ENCODE data around the gene SRRM2.

Gene SRRM2

DNA sequence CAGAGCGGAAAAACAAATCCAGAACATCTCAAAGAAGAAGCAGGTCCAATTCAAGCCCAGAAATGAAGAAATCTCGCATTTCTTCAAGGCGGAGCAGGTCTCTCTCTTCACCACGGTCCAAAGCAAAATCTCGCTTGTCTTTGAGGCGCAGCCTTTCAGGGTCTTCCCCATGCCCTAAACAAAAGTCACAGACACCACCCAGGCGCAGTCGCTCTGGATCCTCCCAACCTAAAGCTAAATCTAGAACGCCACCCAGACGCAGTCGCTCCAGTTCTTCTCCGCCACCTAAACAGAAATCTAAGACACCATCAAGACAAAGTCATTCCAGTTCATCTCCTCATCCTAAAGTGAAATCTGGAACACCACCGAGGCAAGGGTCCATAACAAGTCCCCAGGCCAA lies 10.3 kb downstream of the SRRM2 start:
- DNase-seq (ENCODE audit: low read depth, low spot score), result no peak

DNA sequence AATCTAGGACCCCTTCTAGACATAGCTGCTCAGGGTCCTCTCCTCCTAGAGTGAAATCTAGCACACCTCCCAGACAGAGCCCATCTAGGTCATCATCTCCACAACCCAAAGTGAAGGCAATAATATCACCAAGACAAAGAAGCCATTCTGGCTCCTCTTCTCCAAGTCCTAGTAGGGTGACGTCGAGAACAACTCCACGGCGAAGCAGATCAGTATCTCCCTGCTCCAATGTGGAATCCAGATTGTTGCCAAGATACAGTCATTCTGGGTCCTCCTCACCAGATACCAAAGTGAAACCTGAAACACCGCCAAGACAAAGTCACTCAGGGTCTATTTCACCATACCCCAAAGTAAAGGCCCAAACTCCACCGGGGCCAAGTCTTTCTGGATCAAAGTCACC lies 10.7 kb downstream of the SRRM2 start:
- DNase-seq (ENCODE audit: low read depth, low spot score), result no peak

- no peak for DNase-seq (ENCODE audit: low read depth, low spot score)
These were observed 12.3 kb downstream of the SRRM2 start for GRCh38 chr16:2764718-2765117.

DNA sequence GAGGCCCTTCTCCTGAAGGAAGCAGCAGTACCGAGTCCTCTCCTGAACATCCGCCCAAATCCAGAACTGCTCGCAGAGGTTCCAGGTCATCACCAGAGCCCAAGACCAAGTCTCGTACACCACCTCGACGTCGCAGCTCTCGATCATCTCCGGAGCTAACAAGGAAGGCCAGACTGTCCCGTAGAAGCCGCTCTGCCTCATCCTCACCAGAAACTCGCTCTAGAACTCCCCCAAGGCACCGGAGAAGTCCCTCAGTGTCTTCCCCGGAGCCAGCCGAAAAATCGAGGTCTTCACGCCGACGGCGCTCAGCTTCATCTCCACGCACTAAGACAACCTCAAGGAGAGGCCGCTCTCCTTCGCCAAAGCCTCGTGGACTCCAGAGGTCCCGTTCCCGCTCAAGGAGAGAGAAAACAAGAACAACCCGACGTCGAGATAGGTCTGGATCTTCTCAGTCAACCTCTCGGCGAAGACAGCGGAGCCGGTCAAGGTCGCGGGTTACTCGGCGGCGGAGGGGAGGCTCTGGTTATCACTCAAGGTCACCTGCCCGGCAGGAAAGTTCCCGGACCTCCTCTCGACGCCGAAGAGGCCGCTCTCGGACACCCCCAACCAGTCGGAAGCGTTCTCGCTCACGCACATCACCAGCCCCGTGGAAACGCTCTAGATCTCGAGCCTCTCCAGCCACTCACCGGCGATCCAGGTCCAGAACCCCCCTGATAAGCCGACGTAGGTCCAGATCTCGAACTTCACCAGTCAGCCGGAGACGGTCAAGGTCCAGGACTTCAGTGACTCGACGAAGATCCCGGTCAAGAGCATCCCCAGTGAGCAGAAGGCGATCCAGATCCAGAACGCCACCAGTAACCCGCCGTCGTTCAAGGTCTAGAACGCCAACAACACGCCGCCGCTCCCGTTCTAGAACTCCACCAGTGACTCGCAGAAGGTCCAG lies 13.3 kb downstream of the SRRM2 start:
- DNase-seq (ENCODE audit: low read depth, low spot score), result no peak

DNA sequence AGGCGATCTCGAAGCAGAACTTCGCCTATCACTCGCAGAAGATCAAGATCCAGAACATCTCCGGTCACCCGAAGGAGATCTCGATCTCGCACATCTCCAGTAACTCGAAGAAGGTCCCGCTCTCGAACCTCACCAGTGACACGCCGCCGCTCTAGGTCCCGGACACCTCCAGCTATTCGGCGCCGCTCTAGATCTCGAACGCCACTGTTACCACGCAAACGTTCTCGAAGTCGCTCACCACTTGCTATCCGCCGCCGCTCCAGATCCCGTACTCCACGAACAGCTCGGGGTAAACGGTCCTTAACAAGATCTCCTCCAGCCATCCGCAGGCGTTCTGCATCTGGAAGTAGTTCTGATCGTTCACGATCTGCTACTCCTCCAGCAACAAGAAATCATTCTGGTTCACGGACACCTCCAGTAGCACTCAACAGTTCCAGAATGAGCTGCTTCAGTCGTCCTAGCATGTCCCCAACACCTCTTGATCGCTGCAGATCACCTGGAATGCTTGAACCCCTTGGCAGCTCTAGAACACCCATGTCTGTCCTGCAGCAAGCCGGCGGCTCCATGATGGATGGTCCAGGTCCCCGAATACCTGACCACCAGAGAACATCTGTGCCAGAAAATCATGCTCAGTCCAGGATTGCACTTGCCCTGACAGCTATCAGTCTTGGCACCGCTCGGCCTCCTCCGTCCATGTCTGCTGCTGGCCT lies 14.1 kb downstream of the SRRM2 start:
- DNase-seq (ENCODE audit: low read depth, low spot score), result no peak

DNA sequence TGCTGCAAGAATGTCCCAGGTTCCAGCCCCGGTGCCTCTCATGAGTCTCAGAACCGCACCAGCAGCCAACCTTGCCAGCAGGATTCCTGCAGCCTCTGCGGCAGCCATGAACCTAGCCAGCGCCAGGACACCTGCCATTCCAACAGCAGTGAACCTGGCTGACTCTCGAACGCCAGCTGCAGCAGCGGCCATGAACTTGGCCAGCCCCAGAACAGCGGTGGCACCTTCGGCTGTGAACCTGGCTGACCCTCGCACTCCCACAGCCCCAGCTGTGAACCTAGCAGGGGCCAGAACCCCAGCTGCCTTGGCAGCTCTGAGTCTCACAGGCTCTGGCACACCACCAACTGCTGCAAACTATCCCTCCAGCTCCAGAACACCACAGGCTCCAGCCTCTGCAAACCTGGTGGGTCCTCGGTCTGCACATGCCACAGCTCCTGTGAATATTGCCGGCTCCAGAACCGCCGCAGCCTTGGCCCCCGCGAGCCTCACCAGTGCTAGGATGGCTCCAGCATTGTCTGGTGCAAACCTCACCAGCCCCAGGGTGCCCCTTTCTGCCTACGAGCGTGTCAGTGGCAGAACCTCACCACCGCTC lies 14.8 kb downstream of the SRRM2 start:
- DNase-seq (ENCODE audit: low read depth, low spot score), result no peak

DNA sequence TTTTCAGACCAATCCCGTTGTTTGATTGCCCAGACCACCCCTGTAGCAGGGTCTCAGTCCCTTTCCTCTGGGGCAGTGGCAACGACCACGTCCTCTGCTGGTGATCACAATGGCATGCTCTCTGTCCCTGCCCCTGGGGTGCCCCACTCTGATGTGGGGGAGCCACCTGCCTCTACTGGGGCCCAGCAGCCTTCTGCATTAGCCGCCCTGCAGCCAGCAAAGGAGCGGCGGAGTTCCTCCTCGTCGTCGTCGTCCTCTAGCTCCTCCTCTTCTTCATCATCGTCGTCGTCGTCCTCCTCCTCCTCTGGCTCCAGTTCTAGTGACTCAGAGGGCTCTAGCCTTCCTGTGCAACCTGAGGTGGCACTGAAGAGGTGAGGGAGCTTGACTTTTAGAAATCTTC lies 15.5 kb downstream of the SRRM2 start:
- no peak for DNase-seq (ENCODE audit: low read depth, low spot score)

GRCh38 chr16:2768403-2769089 lies 16.1 kb downstream of the SRRM2 start:
- DNase-seq (ENCODE audit: low read depth, low spot score), result no peak

DNA sequence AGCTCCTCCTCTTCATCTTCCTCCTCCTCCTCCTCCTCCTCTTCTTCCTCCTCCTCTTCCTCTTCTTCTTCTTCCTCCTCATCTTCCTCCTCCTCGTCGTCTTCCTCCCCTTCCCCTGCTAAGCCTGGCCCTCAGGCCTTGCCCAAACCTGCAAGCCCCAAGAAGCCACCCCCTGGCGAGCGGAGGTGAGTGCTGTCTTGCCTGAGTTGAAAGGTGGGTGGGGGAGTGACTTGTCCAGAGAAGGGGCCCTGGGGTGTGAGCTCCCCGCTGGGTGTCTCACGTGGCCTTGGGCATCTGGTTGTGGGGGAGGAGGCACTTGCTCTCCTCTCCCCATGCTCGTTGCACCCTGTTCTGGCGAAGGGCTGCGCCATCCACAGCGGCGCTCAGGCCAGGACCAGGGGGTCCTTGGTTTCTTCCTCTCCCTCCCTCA lies 16.7 kb downstream of the SRRM2 start:
- no peak for DNase-seq (ENCODE audit: low read depth, low spot score)

GRCh38 chr16:2769675-2770056 lies 17.2 kb downstream of the SRRM2 start:
- DNase-seq (ENCODE audit: low read depth, low spot score), result no peak

- DNase-seq (ENCODE audit: low read depth, low spot score), result no peak
These were observed 17.9 kb downstream of the SRRM2 start for GRCh38 chr16:2770057-2770951.

DNA sequence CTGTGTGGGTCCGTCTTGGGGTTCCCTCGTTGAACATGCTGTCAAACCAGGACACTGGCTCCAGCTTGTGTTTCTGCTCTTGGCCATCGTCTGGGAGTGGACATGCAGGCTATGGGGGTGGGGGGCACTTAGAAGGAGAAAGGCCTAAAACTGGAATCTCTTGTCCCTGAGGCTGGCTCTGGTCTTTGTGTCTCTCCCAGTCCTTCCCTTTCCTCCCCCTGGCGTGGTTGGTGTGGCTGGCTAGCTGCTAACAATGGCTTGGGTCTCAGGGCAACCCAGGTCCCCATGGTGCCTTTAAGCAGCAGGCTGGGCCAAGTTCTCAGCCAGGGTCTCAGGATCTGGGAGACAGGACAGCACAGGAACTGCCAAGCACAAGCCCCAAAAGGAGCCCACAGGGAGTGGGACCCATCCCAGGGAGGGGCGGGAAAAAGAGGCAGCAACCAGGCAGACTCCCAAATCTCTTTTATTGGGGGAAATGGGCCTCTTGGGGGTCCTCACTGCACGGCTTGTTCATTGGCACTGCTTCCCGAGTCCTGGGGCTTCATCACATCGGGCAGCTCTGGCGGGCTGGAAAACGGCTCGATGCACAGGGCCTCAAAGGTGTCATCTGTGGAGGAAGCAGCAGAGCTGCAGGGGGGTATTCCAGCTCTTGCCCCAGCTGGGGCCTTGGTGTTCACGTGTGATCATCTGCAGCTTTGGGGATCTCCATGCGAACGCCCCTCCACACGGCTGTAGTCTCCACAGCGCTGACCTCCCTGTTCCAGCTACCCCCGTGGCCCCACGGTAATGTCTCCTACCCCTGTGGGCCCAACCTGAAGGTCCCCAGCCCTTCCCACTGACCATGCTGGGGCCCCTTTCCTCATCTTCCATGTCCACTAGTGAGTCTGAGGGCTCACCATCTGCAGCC lies 19.3 kb downstream of the SRRM2 start:
- DNase-seq (ENCODE audit: low read depth, low spot score), result no peak

DNA sequence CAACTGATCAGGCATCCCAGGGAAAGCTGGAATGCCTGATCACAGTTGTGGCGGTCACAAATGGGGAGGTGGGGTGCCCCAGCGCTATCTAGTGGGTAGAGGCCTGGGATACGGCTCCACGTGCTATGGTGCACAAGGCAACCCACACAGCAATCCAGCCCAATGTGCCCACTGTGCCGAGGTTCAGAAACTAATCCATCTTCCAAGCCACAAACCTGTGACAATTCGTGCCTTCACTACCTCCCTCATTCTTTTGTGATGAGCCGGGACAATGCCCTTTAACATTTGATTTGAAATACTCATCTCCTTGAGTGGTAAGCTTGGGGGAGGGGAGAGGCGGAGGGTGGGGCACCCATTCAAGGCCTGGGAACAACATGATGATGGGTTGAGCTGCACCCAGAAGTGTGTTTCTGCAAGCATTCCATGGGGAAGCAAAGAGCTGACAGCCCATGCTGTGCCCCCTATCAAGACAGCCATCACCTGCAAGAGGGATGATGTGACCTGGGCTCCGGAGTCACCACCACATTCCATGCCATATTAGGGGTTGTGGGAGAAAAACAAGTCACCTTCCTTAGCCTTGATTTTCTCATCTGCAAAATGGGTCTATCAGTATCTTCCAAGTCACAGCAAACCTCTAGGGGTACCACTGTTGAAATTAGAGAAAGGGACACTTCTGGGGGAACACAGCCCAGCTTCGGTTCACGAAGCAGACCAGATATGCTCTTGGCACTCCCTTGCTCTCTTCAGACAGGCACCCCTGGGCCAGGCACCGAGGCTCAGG lies 20.9 kb downstream of the SRRM2 start:
- DNase-seq (ENCODE audit: low read depth, low spot score), result no peak

DNA sequence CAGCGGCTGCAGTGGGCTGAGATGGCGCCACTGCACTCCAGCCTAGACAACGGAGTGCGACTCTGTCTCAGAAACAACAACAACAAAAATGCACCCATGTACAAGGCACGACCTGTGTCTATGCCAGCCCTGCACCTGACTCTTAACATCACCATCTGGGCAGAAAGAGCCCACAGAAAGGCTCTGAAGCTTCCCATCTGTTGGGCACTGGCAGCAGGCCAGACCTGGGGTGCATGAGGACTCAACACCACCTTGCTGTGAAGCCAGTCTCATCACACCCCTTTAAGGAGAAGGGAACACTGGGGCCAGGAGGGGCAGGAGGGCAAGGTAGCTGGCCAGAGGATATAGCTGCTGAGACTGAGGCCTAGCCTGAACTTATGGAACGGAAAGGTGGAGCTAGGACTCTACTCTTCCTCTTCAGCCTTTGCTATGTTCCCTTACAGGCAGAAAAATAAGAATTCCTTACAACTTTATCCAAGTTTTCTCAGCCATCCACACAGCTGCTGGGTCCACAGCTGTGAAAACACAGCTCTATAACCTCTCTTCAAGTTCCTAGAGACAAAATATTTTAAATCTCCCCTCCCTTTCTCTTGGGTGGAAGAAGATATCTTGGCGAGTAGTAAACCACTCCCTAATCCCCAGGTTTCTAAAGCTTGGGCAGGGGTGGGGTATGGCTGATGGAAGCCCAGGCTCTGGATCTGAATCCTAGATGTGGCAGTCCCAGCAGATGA lies 21.9 kb downstream of the SRRM2 start:
- no peak for DNase-seq (ENCODE audit: low read depth, low spot score)

GRCh38 chr16:2775131-2775716 lies 22.8 kb downstream of the SRRM2 start:
- DNase-seq (ENCODE audit: low read depth, low spot score), result no peak

- DNase-seq (ENCODE audit: low read depth, low spot score), result no peak
These were observed 23.5 kb downstream of the SRRM2 start for GRCh38 chr16:2775765-2776499.

DNA sequence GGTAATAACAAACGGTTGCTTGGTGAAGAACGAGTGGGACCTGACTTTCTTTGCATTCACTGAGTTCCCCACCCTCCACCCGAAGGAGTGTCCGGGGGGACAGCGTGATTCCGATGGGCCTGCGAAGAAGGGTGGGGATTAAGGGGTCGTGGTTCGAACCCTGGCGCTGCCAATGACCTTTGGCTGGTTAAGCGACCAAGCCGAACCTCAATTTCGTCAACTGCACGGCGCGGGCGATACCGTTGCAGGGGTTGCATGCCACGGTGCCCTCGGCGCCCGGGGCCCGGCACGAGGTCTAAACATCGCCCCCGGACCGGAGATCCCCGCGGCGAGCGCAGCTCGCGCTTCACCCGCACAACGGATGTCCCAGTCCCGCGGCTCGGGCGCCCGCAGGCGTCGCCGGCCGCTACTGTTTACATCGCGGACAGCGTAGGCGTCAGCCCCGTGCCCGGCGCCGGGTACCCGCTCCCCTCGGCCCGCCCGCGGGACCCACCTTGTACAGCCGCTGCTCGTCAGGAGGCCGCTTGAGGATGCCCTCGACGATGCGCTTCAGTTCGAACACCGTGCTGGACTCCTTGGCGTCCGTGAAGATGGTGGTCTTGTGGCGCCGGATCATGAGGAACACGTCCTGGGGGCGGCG lies 24.2 kb downstream of the SRRM2 start:
- DNase-seq (ENCODE audit: low read depth, low spot score), result no peak
